Measurements from ENCODE around the gene WNK1.

WNK1 gene

GRCh38 chr12:951176-951575 lies 198.8 kb downstream of the WNK1 start:
- ChIA-PET POLR2A (no interaction called here), CTCF (interaction anchor here (0.6 to 1.3 kb wide), 6 partner anchors 44 to 632 kb away, joined by 3 to 9 read pairs (median 4); no protein-coding TSS in a partner anchor)
- Histone ChIP-seq H3K36me3 (ENCODE audit: control insufficient read depth in 2 of 2, insufficient read depth in 1 of 2, low read length in 2 of 2) (no peaks in the 10 kb centered on the region; a peak in 1 of 3 replicates), H3K9me3 (ENCODE audit: control insufficient read depth, insufficient read depth, low read depth, low read length) (no peaks in the 10 kb centered on the region), H3K4me3 (ENCODE audit: low read depth, low read length) (no peak overlapping the region), H3K27ac (ENCODE audit: extremely low read depth, low read depth, low read length) (no peak overlapping the region), H3K4me1 (ENCODE audit: control insufficient read depth, insufficient read depth, low read length) (no peaks in the 10 kb centered on the region; the same call in 1 of the 2 replicates)
- no peak for TF ChIP-seq ZNF239 (tag by site-specific recombination; IDR thresholded peaks at IDR 0.05)
- no peak for TF ChIP-seq ZNF544 (tag by site-specific recombination; IDR thresholded peaks at IDR 0.05)
- no peak for TF ChIP-seq ZNF792 (tag by site-specific recombination; IDR thresholded peaks at IDR 0.05)
- TF ChIP-seq ZNF311 (tag by site-specific recombination; IDR thresholded peaks at IDR 0.05; ENCODE audit: borderline replicate concordance) = no peak
- TF ChIP-seq BCL6B (tag by site-specific recombination; IDR thresholded peaks at IDR 0.05) = no peak
- no peak for TF ChIP-seq ZBTB49 (tag by site-specific recombination; IDR thresholded peaks at IDR 0.05; ENCODE audit: low read depth)
- no peak for TF ChIP-seq ZBTB21 (tag by site-specific recombination; IDR thresholded peaks at IDR 0.05)
- TF ChIP-seq ZNF561 (tag by site-specific recombination; IDR thresholded peaks at IDR 0.05; ENCODE audit: borderline replicate concordance) = no peak
- no peak for TF ChIP-seq SP2 (tag by site-specific recombination; IDR thresholded peaks at IDR 0.05)
- no peak for TF ChIP-seq ZNF510 (tag by site-specific recombination; IDR thresholded peaks at IDR 0.05; ENCODE audit: insufficient replicate concordance)
- no peak for TF ChIP-seq ZNF747 (tag by site-specific recombination; IDR thresholded peaks at IDR 0.05)
- no peak for TF ChIP-seq OSR2 (tag by site-specific recombination; IDR thresholded peaks at IDR 0.05)
- no peak for TF ChIP-seq ZNF26 (tag by site-specific recombination; IDR thresholded peaks at IDR 0.05)
- TF ChIP-seq INSM2 (tag by site-specific recombination; IDR thresholded peaks at IDR 0.05) = no peak
- TF ChIP-seq ZNF366 (tag by site-specific recombination; conservative IDR thresholded peaks at IDR 0.05) = no peak

GRCh38 chr12:953776-954175 lies 201.4 kb downstream of the WNK1 start:
- ChIA-PET POLR2A (no interaction called here), CTCF (interaction anchor here (0.6 to 1.3 kb wide), 3 partner anchors 71 to 378 kb away, joined by 3 to 5 read pairs (median 3); no protein-coding TSS in a partner anchor)
- H3K4me1 ChIP-seq (ENCODE audit: control insufficient read depth, insufficient read depth, low read length) = peaks cover 2% of the 10 kb centered on the region; the same call in 1 of the 2 replicates
- H3K27ac ChIP-seq (ENCODE audit: extremely low read depth, low read depth, low read length) = no peak overlapping the region
- H3K36me3 ChIP-seq (ENCODE audit: control insufficient read depth in 2 of 2, insufficient read depth in 1 of 2, low read length in 2 of 2) = no peaks in the 10 kb centered on the region
- H3K9me3 ChIP-seq (ENCODE audit: control insufficient read depth, insufficient read depth, low read depth, low read length) = no peaks in the 10 kb centered on the region
- no peak overlapping the region for H3K4me3 ChIP-seq (ENCODE audit: low read depth, low read length)
- TF ChIP-seq ZIC2 (tag by site-specific recombination; IDR thresholded peaks at IDR 0.05) (no peak), KLF1 (tag by site-specific recombination; IDR thresholded peaks at IDR 0.05) (peak; percentile 53), ZNF335 (tag by site-specific recombination; conservative IDR thresholded peaks at IDR 0.05) (peak; percentile 46; the same call in 1 of the 2 replicates)

All from HEK293 (cell line).